ENCODE data around the gene CAMK1D. TPM values are rescaled to one million over a fixed set of nuclear protein-coding genes. Genes with fewer than 3 reads are reported as not detected.

The CAMK1D gene
- total RNA-seq, 2 experiments from 2014 or later, result 11.9 to 15.4 TPM

DNA sequence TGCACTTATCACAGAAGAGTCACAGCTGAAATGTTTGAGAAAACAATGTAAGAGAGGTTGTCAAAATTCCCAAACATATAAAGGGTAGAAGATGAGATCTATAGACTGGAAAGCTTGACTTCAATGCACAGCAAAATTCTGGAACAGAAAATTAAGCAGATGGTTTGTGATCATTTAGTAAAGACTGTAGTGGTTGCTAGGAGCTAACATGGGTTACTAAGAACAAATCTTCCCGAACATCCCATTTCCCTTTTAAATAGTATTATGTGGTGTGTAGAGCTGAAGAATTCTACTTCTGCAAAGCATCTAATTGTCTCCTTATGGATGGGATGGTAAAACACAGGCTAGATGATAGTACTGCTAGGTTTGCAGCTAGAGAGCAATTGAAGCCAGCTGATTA, 312.3 kb downstream of the CAMK1D start:
- Mint-ChIP-seq H3K4me1 (peaks cover 2% of the 10 kb centered on the region), H3K9me3 (no peaks in the 10 kb centered on the region), H3K27me3 (no peaks in the 10 kb centered on the region), H3K27ac (no peak overlapping the region), H3K4me3 (no peak overlapping the region), H3K36me3 (peaks cover 2% of the 10 kb centered on the region)
- DNase-seq, result no peak

DNA sequence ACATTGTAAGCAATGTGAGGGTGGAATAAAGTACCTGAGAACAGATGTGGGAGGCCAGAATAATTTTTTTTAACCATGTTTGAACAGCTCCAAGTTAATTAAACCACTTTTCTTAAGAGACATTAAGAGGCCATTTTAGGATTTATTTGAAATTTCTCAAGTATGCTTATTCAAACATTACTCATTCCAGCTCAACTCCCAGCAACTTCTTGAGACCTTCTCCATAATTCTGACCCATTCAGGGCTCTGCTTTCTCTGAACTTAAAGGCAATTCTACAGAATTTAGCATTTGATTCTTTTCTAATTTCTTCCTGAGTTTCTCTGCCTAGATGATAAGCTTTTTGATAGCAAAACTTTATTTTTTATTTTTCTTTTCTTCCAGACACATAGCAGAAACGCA, 314.5 kb downstream of the CAMK1D start:
- H3K4me3 Mint-ChIP-seq, result no peak overlapping the region
- H3K4me1 Mint-ChIP-seq, result peaks cover 2% of the 10 kb centered on the region
- no peaks in the 10 kb centered on the region for H3K9me3 Mint-ChIP-seq
- no peak overlapping the region for H3K27ac Mint-ChIP-seq
- no peak for DNase-seq
- H3K27me3 Mint-ChIP-seq, result no peaks in the 10 kb centered on the region
- H3K36me3 Mint-ChIP-seq, result peaks cover 11% of the 10 kb centered on the region

DNA sequence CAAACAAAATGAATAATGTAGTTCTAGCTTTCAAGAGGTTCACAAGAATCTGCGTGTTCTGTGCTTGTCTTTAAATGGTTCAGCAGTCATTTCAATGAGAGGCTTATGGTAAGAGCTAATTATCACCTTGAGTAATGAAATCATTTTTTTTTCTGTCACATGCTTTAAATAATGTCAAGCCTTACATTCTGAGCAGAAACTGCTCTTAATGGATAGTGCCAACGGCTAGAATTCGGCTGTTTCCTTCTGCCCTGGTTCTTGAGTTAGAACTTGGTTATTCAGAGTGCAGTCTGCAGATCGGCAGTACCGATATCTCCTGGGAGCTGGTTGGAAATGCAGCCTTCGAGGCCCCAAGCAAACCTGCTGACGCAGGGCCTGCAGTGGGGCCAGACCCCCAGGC, 316.2 kb downstream of the CAMK1D start:
- Mint-ChIP-seq H3K9me3 (no peaks in the 10 kb centered on the region), H3K4me3 (no peak overlapping the region), H3K27me3 (no peaks in the 10 kb centered on the region), H3K27ac (no peak overlapping the region), H3K36me3 (peaks cover 20% of the 10 kb centered on the region), H3K4me1 (no peaks in the 10 kb centered on the region)
- DNase-seq, result no peak

DNA sequence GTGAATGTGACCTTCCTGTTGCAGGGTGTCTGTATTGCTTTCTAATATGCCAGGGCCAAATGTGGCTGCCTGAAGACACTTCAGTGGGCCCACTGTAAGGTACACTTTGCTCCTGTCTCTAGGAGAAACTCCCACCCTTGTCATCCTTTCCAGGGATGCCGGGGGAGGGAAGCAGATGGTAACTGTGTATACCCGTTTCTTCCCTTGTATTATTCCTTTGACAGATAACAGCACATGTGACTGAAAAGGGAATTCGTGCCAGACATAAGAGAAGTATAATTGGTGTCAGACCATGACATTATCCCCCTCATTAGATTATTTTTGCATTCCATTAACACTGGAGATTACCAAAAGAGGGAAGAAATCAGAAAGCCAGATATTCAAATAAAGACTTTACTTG, 317.7 kb downstream of the CAMK1D start:
- no peak for DNase-seq
- no peaks in the 10 kb centered on the region for H3K4me1 Mint-ChIP-seq
- peaks cover 20% of the 10 kb centered on the region for H3K36me3 Mint-ChIP-seq
- no peak overlapping the region for H3K4me3 Mint-ChIP-seq
- H3K27ac Mint-ChIP-seq, result no peak overlapping the region
- peaks cover 2% of the 10 kb centered on the region for H3K9me3 Mint-ChIP-seq
- no peaks in the 10 kb centered on the region for H3K27me3 Mint-ChIP-seq

DNA sequence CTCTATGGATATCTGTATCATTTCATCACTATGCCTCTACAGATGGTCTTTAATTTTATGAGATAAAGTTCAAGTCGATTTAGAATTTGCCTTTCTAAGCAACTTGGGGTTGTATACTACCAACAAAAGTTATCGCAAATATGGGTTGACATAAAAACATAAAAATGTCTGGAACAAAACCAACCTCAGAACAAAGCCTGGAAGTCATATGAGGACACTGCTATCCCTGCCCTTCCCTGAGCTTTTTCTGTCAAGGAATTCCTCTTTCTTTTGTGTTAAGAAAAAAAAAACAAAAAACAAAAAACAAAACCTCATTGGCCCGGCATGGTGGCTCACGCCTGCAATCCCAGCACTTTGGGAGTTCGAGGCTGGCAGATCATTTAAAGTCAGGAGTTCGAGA, 319.3 kb downstream of the CAMK1D start:
- Mint-ChIP-seq H3K4me1 (no peaks in the 10 kb centered on the region), H3K27me3 (no peaks in the 10 kb centered on the region), H3K36me3 (peaks cover 20% of the 10 kb centered on the region), H3K9me3 (peaks cover 2% of the 10 kb centered on the region), H3K4me3 (no peak overlapping the region), H3K27ac (no peak overlapping the region)
- DNase-seq, result no peak

DNA sequence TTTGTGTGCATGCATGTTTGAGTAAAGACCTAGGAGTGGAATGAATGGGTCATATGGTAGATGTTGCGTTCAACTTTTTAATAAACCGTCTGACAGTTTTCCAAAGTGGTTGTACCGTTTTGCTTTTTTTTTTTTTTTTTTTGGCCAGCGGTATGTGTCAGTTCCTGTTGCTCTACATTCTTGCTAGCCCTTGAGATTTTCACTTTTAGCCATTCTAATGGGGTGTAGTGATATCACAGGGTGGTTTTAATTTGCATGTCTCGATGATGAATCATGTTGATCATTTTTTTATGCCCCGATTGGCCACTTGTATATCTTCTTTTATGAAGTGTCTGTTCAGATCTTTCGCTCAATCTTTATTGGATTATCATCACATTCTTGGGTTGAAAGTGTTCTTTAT, 320.7 kb downstream of the CAMK1D start:
- peaks cover 2% of the 10 kb centered on the region for H3K9me3 Mint-ChIP-seq
- no peak for DNase-seq
- H3K36me3 Mint-ChIP-seq, result peaks cover 20% of the 10 kb centered on the region
- H3K4me1 Mint-ChIP-seq, result no peaks in the 10 kb centered on the region
- no peak overlapping the region for H3K27ac Mint-ChIP-seq
- H3K4me3 Mint-ChIP-seq, result no peak overlapping the region
- H3K27me3 Mint-ChIP-seq, result no peaks in the 10 kb centered on the region

DNA sequence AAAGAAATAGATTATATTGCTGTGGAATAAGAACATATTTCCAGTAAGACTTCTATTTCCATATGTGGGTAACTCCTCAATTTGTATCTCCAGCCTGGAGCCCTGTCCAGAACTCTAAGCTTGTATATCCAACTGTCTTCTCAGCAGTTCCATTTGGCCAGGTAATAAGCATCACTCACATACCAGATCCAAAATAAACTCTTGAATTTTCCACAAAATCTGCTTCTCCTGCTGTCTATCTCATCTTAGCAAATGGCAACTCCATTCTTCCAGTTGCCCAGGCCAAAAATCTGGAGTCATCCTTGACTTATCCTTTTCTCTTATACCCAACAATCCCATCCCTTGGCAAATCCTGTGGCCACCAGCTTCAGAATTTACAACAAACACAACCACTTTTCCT, 325.8 kb downstream of the CAMK1D start:
- no peak overlapping the region for H3K27ac Mint-ChIP-seq
- peaks cover 2% of the 10 kb centered on the region for H3K9me3 Mint-ChIP-seq
- H3K4me3 Mint-ChIP-seq, result no peak overlapping the region
- DNase-seq, result no peak
- peaks cover 5% of the 10 kb centered on the region for H3K36me3 Mint-ChIP-seq
- no peaks in the 10 kb centered on the region for H3K4me1 Mint-ChIP-seq
- no peaks in the 10 kb centered on the region for H3K27me3 Mint-ChIP-seq

DNA sequence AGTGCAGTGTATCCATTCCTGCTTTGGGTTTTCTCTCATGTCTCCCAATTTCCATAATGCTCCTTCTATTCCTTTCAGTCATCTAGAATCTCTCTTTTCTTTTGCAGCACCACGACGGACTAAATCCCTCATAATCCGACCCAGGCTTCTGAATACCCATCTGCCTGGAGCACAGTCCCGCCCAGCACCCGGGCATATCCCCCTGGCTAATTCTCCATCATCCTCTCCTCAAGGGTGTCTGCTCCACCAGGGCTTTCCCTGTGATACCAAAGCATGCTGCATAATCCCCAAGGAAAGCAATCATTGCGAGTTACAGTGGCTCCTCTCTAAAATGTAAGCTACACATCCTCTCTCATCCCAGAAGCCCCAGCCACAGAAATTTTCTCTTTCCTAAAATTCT, 330.3 kb downstream of the CAMK1D start:
- no peak for DNase-seq
- Mint-ChIP-seq H3K36me3 (peaks cover 2% of the 10 kb centered on the region), H3K9me3 (no peaks in the 10 kb centered on the region), H3K27ac (no peak overlapping the region), H3K4me3 (no peak overlapping the region), H3K4me1 (peaks cover 6% of the 10 kb centered on the region), H3K27me3 (peaks cover 5% of the 10 kb centered on the region)

DNA sequence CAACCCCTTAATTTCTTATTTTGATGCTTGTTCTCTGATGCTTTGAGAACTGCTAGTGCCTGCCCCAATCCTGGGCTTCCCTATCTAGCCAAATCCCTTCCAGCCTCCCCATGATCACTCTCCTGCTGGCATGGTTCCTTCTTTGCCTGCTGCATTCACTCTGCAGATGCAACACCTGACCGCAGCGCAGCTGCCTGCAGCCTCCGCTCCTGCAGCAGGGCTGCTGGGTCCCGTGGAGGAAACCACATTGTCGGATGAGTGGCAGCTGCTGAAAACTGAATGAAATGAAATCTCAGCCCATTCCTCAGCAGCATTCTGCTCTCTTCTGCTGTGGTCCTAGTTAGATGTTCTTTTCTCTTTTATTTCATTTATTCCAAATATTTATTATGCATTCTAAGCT, 331.9 kb downstream of the CAMK1D start:
- peaks cover 6% of the 10 kb centered on the region for H3K4me1 Mint-ChIP-seq
- no peak overlapping the region for H3K27ac Mint-ChIP-seq
- H3K27me3 Mint-ChIP-seq, result peaks cover 5% of the 10 kb centered on the region
- no peaks in the 10 kb centered on the region for H3K9me3 Mint-ChIP-seq
- peak overlapping the region; percentile 29 for H3K4me3 Mint-ChIP-seq
- peaks cover 2% of the 10 kb centered on the region for H3K36me3 Mint-ChIP-seq
- DNase-seq, result no peak

DNA sequence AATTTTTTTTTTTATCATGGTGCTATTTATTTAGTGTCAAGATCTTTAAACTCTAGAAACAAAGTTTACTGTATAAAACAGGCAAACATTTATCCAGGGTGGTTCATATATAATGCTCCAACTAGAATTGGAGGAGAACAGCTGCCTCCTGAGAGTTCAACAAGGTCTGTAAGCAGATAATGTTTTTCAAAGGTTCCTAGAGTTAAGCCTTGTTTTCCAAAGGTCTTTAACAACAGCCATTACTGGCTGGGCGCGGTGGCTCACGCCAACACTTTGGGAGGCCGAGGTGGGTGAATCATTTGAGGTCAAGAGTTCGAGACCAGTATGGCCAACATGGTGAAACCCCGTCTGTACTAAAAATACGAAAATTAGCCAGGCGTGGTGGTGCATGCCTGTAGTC, 335.4 kb downstream of the CAMK1D start:
- no peaks in the 10 kb centered on the region for H3K36me3 Mint-ChIP-seq
- H3K27ac Mint-ChIP-seq, result no peak overlapping the region
- no peak overlapping the region for H3K4me3 Mint-ChIP-seq
- peaks cover 6% of the 10 kb centered on the region for H3K4me1 Mint-ChIP-seq
- DNase-seq, result no peak
- peaks cover 5% of the 10 kb centered on the region for H3K27me3 Mint-ChIP-seq
- no peaks in the 10 kb centered on the region for H3K9me3 Mint-ChIP-seq

DNA sequence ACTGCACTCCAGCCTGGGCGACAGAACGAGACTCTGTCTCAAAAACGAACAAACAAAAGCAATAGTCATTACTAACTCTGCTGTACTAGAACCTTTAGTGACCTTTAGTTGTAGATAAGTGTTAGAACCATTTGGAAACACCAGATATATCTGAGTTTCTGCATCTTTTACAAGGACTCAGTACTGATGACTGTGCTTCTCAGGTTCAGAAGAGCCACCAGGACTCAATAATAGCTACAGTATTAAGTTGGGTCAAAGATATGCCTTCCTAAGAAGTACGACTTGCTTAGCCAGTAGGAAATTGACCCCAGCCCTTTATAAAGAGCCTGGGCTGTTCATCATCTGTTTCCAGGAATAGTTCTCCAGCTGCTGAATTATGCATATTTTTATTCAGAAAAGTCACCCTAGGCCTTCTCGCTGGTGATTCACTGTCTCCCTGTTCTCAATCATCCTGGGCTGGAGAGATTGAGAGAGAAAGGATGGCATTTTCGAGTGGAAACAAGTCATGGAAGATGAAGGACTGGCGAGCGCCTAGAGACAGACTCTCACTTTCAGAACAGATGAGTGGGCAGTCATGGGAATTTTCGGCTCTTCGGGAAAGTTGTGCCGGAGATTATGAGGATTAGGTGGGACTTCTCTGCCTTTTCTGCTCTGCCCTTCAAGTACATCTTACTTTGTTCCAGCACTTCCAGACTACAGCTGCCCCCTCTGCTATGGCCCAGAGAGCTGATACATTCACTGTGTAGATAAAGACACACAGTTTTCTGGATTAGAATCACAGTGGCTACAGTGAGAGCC, 336.1 kb downstream of the CAMK1D start:
- peaks cover 8% of the 10 kb centered on the region for H3K4me1 Mint-ChIP-seq
- no peak overlapping the region for H3K4me3 Mint-ChIP-seq
- H3K36me3 Mint-ChIP-seq, result no peaks in the 10 kb centered on the region
- no peaks in the 10 kb centered on the region for H3K9me3 Mint-ChIP-seq
- DNase-seq, result no peak
- H3K27me3 Mint-ChIP-seq, result peaks cover 5% of the 10 kb centered on the region
- no peak overlapping the region for H3K27ac Mint-ChIP-seq

DNA sequence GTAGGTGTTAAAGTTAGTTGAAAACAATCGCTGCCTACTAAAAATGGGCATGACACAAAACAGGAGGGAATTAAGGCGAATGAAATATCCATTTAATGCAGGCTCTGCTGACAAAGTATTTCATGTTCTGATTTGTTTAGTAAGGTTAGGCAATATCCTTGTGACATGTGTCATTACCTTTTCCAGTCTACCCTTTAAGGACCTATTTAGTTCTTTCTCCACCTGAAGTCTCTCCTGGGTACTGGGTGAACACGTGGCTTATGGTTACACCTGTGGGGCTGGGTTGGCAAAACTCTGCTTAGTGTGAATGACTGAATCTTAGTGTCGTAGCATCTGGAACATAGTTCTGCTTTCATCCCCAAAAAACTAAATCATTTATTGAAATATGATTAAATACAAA, 338.6 kb downstream of the CAMK1D start:
- Mint-ChIP-seq H3K27ac (no peak overlapping the region), H3K4me3 (no peak overlapping the region), H3K9me3 (no peaks in the 10 kb centered on the region), H3K36me3 (no peaks in the 10 kb centered on the region), H3K4me1 (peaks cover 8% of the 10 kb centered on the region), H3K27me3 (no peaks in the 10 kb centered on the region)
- no peak for DNase-seq

DNA sequence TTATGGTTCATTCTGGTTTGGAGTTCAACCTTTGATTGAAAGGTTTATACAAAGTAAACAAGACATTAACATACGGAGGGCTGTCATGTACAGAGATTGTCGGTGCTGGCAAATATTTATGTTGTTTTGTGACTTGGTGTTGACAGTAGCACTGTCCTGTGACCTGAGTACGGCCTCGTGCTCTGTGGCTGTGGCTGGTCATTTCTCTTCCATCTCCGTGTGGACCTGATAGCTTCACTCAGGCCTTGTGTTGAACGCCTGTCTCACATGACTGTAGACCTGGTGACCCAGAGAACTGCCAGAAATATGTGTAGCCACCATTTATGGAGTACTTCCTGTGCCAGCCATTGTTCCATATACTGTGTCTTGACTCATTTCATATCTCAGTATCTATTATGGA, 340.5 kb downstream of the CAMK1D start:
- Mint-ChIP-seq H3K4me1 (peaks cover 8% of the 10 kb centered on the region), H3K27me3 (no peaks in the 10 kb centered on the region)

DNA sequence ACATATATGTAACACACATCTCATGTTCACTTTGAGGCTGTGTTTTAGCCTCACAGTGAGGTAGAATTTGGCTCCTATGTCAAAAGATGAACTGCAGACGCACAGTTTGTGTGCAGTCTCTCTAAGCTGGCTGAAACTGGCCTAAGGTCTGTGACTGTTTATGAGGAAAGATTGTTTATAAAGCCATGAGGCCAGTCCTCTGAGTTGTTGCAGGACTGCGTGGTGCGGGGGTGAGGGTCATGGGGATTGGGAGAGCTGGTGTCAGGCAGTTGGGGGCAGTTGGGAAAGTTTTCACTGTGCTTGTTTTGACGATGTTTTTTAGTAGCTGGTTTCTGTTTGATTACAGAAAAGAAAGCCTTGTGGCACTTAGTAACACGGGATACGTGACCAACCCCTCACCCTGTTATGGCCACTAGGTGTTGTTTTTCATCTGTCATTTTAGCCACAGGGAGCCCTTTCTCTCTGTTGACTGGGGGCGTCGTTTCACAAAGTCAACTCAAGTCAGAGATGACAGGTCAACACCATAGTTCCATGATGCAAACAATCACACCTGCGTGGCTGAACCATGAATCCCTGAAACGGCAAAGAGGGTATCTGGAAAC, 341.3 kb downstream of the CAMK1D start:
- H3K27me3 Mint-ChIP-seq, result no peaks in the 10 kb centered on the region
- no peak overlapping the region for H3K27ac Mint-ChIP-seq
- H3K9me3 Mint-ChIP-seq, result no peaks in the 10 kb centered on the region
- peaks cover 8% of the 10 kb centered on the region for H3K4me1 Mint-ChIP-seq
- H3K36me3 Mint-ChIP-seq, result no peaks in the 10 kb centered on the region
- H3K4me3 Mint-ChIP-seq, result no peak overlapping the region
- no peak for DNase-seq

More for the DNA sequence above, 340.5 kb downstream of the CAMK1D start:
- Mint-ChIP-seq H3K4me3 (no peak overlapping the region), H3K27ac (no peak overlapping the region), H3K9me3 (no peaks in the 10 kb centered on the region), H3K36me3 (no peaks in the 10 kb centered on the region)
- no peak for DNase-seq

DNA sequence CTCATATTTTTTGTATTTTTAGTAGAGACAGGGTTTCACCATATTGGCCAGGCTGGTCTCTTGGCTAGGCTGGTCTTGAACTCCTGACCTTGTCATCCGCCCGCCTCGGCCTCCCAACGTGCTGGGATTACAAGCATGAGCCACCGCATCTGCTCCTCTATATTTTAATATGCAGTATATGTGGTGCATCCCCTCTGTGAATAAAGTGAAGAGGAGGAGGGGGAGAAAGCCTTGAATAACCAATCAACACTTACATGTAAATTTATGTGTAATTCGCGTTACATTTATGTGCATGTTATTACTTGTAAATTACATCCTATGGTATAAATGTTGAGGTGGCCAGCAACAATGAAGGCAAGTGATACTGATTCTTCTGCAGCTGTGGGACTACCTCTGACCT, 342.2 kb downstream of the CAMK1D start:
- Mint-ChIP-seq H3K4me1 (peaks cover 8% of the 10 kb centered on the region), H3K4me3 (no peak overlapping the region), H3K9me3 (no peaks in the 10 kb centered on the region), H3K36me3 (no peaks in the 10 kb centered on the region), H3K27me3 (no peaks in the 10 kb centered on the region), H3K27ac (no peak overlapping the region)
- no peak for DNase-seq

DNA sequence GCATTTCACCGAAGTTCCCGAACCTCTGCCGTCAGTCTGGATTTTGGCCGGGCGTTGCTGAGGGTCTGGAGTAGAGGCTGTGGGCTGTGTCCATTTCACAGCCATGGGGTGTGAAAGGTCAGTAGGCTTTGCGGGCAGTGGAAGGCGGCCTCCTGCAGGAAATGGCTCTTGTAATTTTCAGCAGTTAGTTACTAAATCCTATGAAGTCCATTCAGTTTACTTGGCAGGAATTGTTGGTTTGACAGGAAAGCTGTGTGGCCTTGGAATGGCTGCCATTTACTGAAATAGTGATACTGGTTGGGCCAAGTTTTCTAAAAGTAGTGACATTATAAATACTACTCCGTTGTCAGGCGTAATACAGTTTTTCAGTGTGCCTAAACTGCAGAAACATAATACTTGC, 348.4 kb downstream of the CAMK1D start:
- Mint-ChIP-seq H3K4me3 (no peak overlapping the region), H3K36me3 (peaks cover 17% of the 10 kb centered on the region), H3K4me1 (peaks cover 22% of the 10 kb centered on the region), H3K27me3 (no peaks in the 10 kb centered on the region), H3K27ac (no peak overlapping the region), H3K9me3 (peaks cover 4% of the 10 kb centered on the region)
- no peak for DNase-seq
